G401.6 (cell line): ENCODE data around the gene STPG1.

ENCODE experiments used
- FAIRE-seq: peaks from 2 replicates; lab custom pipeline; 2012; peaks lifted over from hg19 to GRCh38; lab: Jason Lieb, UNC

Gene STPG1

GRCh38 chr1:24369801-24370200 lies 43.8 kb downstream of the STPG1 start:
- no peak for FAIRE-seq

- no peak for FAIRE-seq
Measured at GRCh38 chr1:24369199-24369598, 44.4 kb downstream of the STPG1 start.

GRCh38 chr1:24366707-24367106 lies 46.9 kb downstream of the STPG1 start:
- no peak for FAIRE-seq

GRCh38 chr1:24364975-24365678 lies 48.5 kb downstream of the STPG1 start:
- no peak for FAIRE-seq

GRCh38 chr1:24364605-24364974 lies 49.0 kb downstream of the STPG1 start:
- FAIRE-seq: no peak

- FAIRE-seq: no peak
Measured at GRCh38 chr1:24363994-24364393, 49.6 kb downstream of the STPG1 start.

GRCh38 chr1:24362982-24363614 lies 50.5 kb downstream of the STPG1 start:
- FAIRE-seq: no peak

GRCh38 chr1:24362396-24362795 lies 51.2 kb downstream of the STPG1 start:
- FAIRE-seq: no peak

- no peak for FAIRE-seq
Measured at GRCh38 chr1:24361811-24362210, 51.8 kb downstream of the STPG1 start.

GRCh38 chr1:24360681-24361080 lies 52.9 kb downstream of the STPG1 start:
- FAIRE-seq: no peak

- no peak for FAIRE-seq
Measured at GRCh38 chr1:24357038-24357437, 56.5 kb downstream of the STPG1 start.

GRCh38 chr1:24355466-24355865 lies 58.1 kb downstream of the STPG1 start:
- FAIRE-seq: no peak

- FAIRE-seq: no peak
Measured at GRCh38 chr1:24353292-24353891, 60.2 kb downstream of the STPG1 start.

GRCh38 chr1:24351918-24352627 lies 61.5 kb downstream of the STPG1 start:
- FAIRE-seq: no peak

- FAIRE-seq: no peak
Measured at GRCh38 chr1:24351247-24351646, 62.3 kb downstream of the STPG1 start.

GRCh38 chr1:24349891-24350290 lies 63.7 kb downstream of the STPG1 start:
- FAIRE-seq: no peak

GRCh38 chr1:24348196-24348595 lies 65.4 kb downstream of the STPG1 start:
- no peak for FAIRE-seq

- FAIRE-seq: no peak
Measured at GRCh38 chr1:24347159-24347934, 66.2 kb downstream of the STPG1 start.

- FAIRE-seq: no peak
Measured at GRCh38 chr1:24345334-24345733, 68.2 kb downstream of the STPG1 start.

GRCh38 chr1:24344090-24344742 lies 69.4 kb downstream of the STPG1 start:
- FAIRE-seq: no peak

GRCh38 chr1:24343412-24344089 lies 70.0 kb downstream of the STPG1 start:
- FAIRE-seq: no peak
